Measurements from ENCODE around the gene VRK3. TPM values are rescaled to one million over a fixed set of nuclear protein-coding genes. Genes with fewer than 3 reads are reported as not detected.
A peak's percentile ranks its signal among the peaks of the same experiment; 100 is the strongest.
"Not testable (repeated sequence)": the region's sequence is repeated elsewhere in the genome, so short reads cannot be mapped to it uniquely, and the experiment has no call there.

Gene VRK3
- polyA plus RNA-seq, 3 donors: 48.2 to 54.1 (median 49.6) TPM

DNA sequence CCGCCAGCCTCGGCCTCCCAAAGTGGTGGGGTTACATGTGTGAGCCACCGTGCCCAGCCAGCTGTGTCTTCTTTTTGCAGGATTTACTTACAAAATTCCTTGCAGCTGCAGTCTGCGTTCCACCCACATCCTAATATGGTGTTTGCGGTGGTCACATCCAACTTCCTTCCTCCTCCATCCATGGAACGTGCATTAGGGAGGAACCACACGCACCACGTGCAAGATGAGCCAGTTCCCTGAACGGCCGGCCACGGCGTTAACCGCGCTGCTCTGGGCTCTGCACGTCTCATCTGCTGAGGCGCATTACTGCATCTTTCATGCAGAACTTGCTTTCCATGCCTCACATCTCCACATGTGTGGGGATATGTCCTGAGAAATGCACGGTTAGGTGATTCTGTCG lies 51.2 kb downstream of the VRK3 start:
- no peak for DNase-seq (ENCODE audit: extremely low read depth in 1 of 11, low read depth in 9 of 11, low spot score in 4 of 11)

- DNase-seq (ENCODE audit: extremely low read depth in 1 of 11, low read depth in 9 of 11, low spot score in 4 of 11): no peak
Observed at GRCh38 chr19:49972841-49973240, 52.3 kb downstream of the VRK3 start.

- no peak for DNase-seq (ENCODE audit: extremely low read depth in 1 of 11, low read depth in 9 of 11, low spot score in 4 of 11)
Observed at GRCh38 chr19:49971991-49972411, 53.2 kb downstream of the VRK3 start.

DNA sequence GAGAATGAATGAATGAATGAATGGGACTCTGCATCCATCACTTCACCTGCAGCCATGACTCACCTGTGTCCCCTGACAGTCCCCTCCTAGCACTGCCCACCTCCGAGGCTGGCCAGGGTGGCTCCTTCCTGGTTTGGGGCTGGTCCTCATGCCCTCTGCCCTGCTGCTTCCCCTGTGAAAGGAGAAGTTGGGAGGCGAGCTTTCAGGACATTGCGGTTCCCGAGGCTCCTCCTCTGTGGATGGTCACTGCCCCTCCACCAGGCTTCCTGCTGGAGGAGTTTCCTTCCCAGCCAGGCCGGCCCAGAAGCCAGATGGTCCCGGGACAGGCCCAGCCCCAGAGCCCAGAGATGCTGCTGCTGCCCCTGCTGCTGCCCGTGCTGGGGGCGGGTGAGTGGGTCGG lies 55.8 kb downstream of the VRK3 start:
- DNase-seq (ENCODE audit: extremely low read depth in 1 of 11, low read depth in 9 of 11, low spot score in 4 of 11): not testable (repeated sequence)

DNA sequence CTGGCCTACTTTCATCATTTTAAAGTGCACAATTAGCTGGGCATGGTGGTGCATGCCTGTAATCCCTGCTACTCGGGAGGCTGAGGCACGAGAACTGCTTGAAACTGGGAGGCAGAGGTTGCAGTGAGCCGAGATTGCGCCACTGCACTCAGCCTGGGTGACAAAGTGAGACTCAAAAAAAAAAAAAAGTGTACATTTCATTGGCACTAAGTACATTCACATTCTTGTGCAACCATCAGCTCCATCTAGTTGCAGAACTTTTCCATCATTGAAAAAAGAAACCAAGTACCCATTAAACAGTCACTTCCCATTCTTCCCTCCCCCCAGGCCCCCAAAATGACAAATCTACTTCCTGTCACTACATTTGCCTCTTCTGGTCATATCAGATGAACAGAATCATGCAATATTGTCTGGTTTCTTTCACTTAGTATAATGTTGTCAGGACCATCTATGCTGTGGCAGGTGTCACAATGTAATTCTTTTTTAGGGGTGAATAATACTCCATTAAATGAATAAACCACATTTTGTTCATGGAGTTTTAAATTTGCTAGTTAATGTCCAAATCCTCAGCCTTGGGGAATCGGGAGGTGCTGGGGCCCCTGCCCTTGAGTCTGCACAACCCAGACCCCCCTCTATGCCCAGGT lies 56.8 kb downstream of the VRK3 start:
- DNase-seq (ENCODE audit: extremely low read depth in 1 of 11, low read depth in 9 of 11, low spot score in 4 of 11): no peak

DNA sequence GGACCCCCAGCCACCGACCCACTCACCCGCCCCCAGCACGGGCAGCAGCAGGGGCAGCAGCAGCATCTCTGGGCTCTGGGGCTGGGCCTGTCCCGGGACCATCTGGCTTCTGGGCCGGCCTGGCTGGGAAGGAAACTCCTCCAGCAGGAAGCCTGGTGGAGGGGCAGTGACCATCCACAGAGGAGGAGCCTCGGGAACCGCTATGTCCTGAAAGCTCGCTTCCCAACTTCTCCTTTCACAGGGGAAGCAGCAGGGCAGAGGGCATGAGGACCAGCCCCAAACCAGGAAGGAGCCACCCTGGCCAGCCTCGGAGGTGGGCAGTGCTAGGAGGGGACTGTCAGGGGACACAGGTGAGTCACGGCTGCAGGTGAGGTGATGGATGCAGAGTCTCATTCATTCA lies 64.2 kb downstream of the VRK3 start, which contains the start of gene SIGLEC11:
Gene SIGLEC11 (minus strand): TSS at position 193 of the 400 bp plus-strand sequence. CDS start 91 bp downstream, at position 102.
- DNase-seq (ENCODE audit: extremely low read depth in 1 of 11, low read depth in 9 of 11, low spot score in 4 of 11): not testable (repeated sequence)

- not testable (repeated sequence) for DNase-seq (ENCODE audit: extremely low read depth in 1 of 11, low read depth in 9 of 11, low spot score in 4 of 11)
Observed at GRCh38 chr19:49959892-49960291, 65.3 kb downstream of the VRK3 start.

DNA sequence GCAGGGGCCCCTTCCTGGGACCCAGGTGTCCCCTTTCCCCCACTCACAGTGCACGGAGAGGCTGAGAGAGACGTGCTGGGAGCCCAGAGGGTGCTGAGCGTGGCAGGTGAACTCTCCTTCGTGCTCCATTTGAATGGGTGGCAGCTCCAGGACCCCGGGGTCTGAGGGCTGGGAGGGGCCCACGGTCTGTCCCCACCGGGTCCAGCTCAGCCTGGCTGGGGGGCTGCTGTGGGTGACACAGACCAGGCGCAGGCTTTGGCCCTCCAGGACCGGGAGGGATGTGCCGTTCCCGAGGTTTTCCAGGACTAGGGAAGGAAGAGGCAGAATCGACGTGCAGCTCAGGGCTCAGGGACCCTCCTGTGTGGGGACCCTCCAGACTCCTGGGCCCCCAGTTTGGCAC lies 66.6 kb downstream of the VRK3 start:
- DNase-seq (ENCODE audit: extremely low read depth in 1 of 11, low read depth in 9 of 11, low spot score in 4 of 11): not testable (repeated sequence)

- not testable (repeated sequence) for DNase-seq (ENCODE audit: extremely low read depth in 1 of 11, low read depth in 9 of 11, low spot score in 4 of 11)
Observed at GRCh38 chr19:49958144-49958543, 67.0 kb downstream of the VRK3 start.

GRCh38 chr19:49957262-49957915 lies 67.8 kb downstream of the VRK3 start:
- DNase-seq (ENCODE audit: extremely low read depth in 1 of 11, low read depth in 9 of 11, low spot score in 4 of 11): no peak

DNA sequence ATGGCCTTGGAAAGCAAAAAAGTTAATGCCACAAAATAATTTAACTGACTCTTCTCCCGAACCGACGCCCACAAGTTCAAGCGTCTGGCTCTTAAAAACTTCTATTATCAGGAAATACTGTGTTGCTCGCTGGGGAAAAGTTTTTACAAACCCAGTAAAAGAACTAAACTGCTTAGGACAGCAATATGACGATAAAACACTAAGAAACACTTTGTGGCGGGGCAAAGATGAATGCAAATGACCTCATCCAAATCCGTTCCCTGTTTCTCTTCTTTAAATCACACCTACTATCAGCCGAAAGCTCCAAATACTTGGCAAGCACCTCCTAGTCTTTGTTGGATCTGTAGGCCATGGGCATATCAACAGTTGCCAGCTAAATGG lies 69.1 kb downstream of the VRK3 start:
- no peak for DNase-seq (ENCODE audit: extremely low read depth in 1 of 11, low read depth in 9 of 11, low spot score in 4 of 11)

DNA sequence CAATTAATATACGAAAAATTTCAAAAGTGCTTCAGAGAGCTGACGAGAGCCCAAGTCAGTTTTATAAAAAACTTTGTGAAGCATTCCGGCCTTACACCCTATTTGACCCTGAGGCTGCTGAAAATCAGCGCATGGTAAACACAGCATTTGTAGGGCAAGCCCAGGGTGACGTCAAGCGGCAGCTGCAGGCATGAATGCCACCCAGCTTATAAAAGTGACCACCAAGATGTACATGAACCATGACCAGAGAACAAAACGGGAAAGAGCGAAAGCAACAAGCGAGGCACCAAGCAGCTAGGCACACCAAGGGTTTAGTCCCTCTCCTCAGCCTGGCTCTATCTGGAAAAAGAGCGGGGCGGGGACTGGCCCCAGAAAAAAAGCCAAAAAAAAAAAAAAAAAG lies 70.2 kb downstream of the VRK3 start:
- DNase-seq (ENCODE audit: extremely low read depth in 1 of 11, low read depth in 9 of 11, low spot score in 4 of 11): peak in 1 of 11 donors; percentile 59

DNA sequence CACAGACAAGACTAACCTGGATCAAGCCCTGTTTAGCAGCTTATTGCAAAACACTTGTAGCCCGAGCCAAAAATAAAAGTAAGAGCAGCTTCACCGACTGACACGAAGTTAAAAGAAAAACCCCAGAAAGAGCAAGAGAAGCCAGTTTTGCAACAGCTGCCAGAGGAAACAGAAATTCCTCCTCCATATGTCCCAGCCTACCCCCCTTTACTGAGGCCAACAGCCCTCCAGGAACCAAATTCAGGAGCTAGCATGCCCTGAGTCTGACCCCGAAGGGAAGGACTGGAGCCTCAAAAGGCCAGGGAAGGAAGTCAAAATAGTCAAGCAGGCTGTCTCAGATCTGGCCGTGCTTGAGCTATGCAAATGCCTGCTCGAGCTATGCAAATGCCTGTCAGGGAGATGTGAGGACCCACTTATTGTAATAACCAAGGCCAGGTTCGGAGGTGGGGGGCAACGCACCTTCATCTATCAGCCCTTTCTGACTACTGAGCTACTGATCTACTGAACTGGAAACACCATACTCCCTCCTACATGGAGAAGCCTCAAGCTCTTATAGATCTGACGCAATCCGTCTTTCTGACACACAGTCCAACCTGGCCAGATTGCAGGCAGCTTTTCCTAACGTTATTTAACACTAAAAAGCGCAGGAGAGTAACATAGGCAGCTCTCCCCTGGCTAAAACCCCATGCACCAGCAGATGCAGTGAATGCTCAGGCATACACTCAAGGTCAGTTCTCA lies 70.9 kb downstream of the VRK3 start:
- peak in 3 of 11 donors; percentile 55 to 71 (median 68) for DNase-seq (ENCODE audit: extremely low read depth in 1 of 11, low read depth in 9 of 11, low spot score in 4 of 11)

DNA sequence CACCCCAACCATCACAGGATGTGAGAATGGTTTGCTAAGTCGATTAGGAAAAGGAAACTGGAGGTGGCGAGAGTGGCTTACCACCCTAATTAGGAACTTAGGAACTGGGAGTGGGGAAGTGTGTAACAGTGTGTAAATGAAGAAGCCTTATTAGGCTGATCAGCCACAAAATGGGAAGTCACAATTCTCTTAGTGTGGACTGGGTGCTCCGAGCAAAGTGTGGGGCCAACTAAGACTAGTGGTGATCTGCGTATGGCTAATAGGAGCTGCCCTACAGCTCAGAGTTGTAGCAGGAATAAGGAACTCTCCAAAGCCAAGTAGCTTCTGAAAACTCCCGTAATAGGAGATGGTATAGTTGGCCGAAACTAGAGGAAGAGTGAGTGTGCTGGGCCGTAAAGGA lies 71.8 kb downstream of the VRK3 start:
- no peak for DNase-seq (ENCODE audit: extremely low read depth in 1 of 11, low read depth in 9 of 11, low spot score in 4 of 11)

DNA sequence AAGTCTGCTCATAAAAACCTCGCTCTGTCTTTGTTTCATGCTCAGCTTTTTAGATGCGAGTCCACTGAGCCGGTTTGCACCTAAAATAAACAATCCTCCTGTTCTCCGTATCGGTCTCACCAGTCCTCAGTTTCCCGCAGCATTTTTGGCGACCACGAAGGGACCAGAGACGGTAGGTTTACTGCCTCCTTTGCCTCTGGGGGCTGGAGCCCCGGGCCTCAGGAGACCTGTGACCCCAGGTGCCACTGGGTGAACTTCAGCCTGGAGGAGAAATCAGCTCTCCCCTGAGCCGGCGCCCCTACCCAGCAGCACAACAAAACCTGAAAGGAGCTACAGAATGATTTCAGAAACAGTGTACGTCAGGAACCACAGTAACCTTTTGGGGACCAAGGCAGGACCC lies 72.3 kb downstream of the VRK3 start:
- DNase-seq (ENCODE audit: extremely low read depth in 1 of 11, low read depth in 9 of 11, low spot score in 4 of 11): no peak

- no peak for DNase-seq (ENCODE audit: extremely low read depth in 1 of 11, low read depth in 9 of 11, low spot score in 4 of 11)
Observed at GRCh38 chr19:49952479-49952836, 72.7 kb downstream of the VRK3 start.

DNA sequence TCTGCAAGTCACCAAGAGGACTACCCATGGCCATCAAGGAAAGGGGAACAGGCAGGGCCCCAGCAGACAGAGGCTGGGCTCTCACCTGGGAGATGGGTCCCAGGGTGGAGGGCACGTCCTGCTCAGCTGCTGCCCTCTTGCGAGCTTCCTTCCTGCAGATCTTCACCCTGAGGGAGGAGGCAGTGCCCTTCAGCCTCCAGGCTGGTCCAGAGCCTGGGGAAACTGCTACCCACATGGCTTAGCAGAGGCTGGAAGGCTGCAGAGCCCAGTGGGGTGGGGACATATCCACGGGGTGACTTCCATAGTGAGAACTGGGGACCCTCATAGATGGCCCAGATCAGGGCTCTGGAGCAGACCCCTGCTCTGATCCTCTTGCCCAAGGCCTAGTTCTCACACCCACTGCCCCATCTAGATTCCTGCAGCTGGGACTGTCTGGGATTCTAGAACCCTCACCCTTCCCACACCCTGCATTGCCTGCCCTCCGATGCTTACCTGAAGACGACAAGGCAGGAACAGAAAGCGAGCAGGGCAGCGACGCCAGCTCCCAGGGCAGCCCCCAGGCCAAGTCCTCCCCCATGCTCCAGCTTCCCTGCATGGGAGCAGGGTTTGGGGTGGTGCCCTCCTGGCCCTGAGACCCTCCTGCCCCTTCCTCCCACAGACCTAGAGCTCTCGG lies 73.2 kb downstream of the VRK3 start:
- no peak for DNase-seq (ENCODE audit: extremely low read depth in 1 of 11, low read depth in 9 of 11, low spot score in 4 of 11)

DNA sequence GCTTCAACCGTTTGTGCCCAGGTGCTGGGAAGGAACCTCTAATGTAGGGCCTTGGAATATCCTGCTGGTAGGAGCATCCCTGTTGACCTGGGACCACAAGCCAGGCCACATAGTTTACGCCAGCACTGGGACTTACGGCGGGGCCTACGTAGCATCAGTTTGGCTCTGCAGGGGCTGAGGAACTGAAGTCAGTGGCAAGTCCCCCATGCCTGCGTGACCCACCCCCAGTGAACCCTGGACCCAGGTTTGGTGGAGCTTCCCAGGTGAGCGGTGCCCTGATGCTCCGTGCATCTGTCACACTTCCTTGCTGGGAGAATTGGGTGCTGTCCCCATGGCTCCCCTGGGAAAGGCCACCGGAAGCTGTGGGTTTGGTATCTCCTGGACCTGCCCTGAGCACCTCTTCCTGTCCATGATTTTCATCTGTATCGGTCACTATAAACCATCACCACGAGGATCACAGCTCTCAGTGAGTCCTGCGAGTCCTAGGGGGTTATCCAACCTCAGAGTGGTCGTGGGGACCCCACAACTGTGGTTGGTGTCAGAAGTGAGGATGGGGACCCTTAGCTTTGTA lies 74.1 kb downstream of the VRK3 start:
- DNase-seq (ENCODE audit: extremely low read depth in 1 of 11, low read depth in 9 of 11, low spot score in 4 of 11): no peak

DNA sequence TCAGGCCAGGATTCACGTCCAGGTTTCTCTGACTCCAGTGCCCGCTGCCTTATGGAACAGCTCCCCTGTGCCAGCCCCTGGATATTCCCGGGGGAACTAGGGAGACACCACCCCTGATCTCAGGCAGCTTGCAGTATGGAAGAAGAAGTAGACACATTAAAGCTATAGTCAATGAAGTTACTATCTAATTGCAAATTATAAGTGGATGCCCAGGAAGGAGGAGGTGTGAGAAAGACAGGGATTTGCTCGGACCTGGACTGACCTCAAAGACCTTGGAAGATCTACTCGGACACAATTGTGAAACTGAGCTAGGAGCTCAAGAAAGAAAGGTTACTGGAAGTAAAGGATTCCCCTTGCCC lies 74.6 kb downstream of the VRK3 start:
- no peak for DNase-seq (ENCODE audit: extremely low read depth in 1 of 11, low read depth in 9 of 11, low spot score in 4 of 11)
